Natural killer cell (primary cell): ENCODE results near the gene NIPAL1. TPM values are rescaled to one million over a fixed set of nuclear protein-coding genes. Genes with fewer than 3 reads are reported as not detected.

ENCODE experiments used
- ATAC-seq, 3 donors: fragments of 150-1000 bp in 2 of 3; fragments of 200-7000 bp in 1 of 3; cut with Tn5 transposase; 1 replicate in 1 of 3; 2 replicates in 2 of 3; pipeline ENCODE4 v1.10.0; 2021; ENCODE audit warnings: mild to moderate bottlenecking in 2 of 3, moderate library complexity in 2 of 3
- DNase-seq, 2 donors: peaks; one replicate each; pipeline versions ENCODE4 v3.0.0 to v3.0.0-alpha.2; 2013 to 2021; ENCODE audit warnings: mixed read lengths in 1 of 2
- H3K27ac ChIP-seq: one replicate; pipeline ENCODE4 v1.5.1; 2013; ENCODE audit warnings: mild to moderate bottlenecking, low read length
- H3K27me3 ChIP-seq: one replicate; pipeline ENCODE4 v1.6.1; 2013; ENCODE audit warnings: low read length; ENCODE audit not compliant: control insufficient read depth, insufficient read depth
- H3K36me3 ChIP-seq: one replicate; pipeline ENCODE4 v1.6.1; 2013; ENCODE audit warnings: low read length; ENCODE audit not compliant: control insufficient read depth, insufficient read depth
- H3K4me1 ChIP-seq: one replicate; pipeline ENCODE4 v1.6.1; 2013; ENCODE audit warnings: low read length; ENCODE audit not compliant: control insufficient read depth, insufficient read depth
- H3K4me3 ChIP-seq: one replicate; pipeline ENCODE4 v1.5.1; 2013; ENCODE audit warnings: low read length
- H3K9me3 ChIP-seq: one replicate; pipeline ENCODE4 v1.6.1; 2013; ENCODE audit warnings: low read length; ENCODE audit not compliant: control insufficient read depth, insufficient read depth
- H3K27ac Mint-ChIP-seq, 2 donors: one replicate each; pipeline ENCODE4 v1.8.0; 2022; ENCODE audit warnings: mild to moderate bottlenecking in 2 of 2, mixed read lengths in 2 of 2, moderate library complexity in 1 of 2
- H3K27me3 Mint-ChIP-seq, 2 donors: one replicate each; pipeline ENCODE4 v1.8.0; 2022; ENCODE audit warnings: low read depth in 2 of 2, mixed read lengths in 2 of 2
- H3K36me3 Mint-ChIP-seq: one replicate; pipeline ENCODE4 v1.8.0; 2022; ENCODE audit warnings: mixed read lengths
- H3K4me1 Mint-ChIP-seq, 2 donors: one replicate each; pipeline ENCODE4 v1.8.0; 2022; ENCODE audit warnings: mixed read lengths in 2 of 2
- H3K4me3 Mint-ChIP-seq: one replicate; pipeline ENCODE4 v1.8.0; 2022; ENCODE audit warnings: mild to moderate bottlenecking, moderate library complexity, mixed read lengths
- H3K9me3 Mint-ChIP-seq, 2 donors: one replicate each; pipeline ENCODE4 v1.8.0; 2022; ENCODE audit warnings: mixed read lengths in 2 of 2
- WGBS: methylation state at CpG from one replicate; pipeline ENCODE4 v1.1.7; 2013; ENCODE audit warnings: missing lambda C conversion rate; ENCODE audit not compliant: insufficient coverage; 5-methylcytosine and 5-hydroxymethylcytosine counted together
- intact Hi-C: fragments of 100-400 bp; cut with micrococcal nuclease; formaldehyde crosslinking; loops from one replicate; pipeline ENCODE4 v1.14.2; 2022
- total RNA-seq, 4 donors: library from RNA; stranded (reverse); fragments of 120-200 nt in 1 of 4; gene quantifications; one replicate each; pipeline versions ENCODE4 v1.2.3 to v1.2.4, GENCODE V29; 2013 to 2022
- TF ChIP-seq, protein P1 (sequence below): fragments of 200-600 bp; IDR thresholded peaks from one replicate; pipeline ENCODE4 v1.8.0; 2022; ENCODE audit warnings: antibody characterized with exemption

Gene NIPAL1
- total RNA-seq, 3 donors from 2014 or later (not counting 1 experiment from before 2014, with no cell fraction given) = 1.4 TPM; not detected in 2

DNA sequence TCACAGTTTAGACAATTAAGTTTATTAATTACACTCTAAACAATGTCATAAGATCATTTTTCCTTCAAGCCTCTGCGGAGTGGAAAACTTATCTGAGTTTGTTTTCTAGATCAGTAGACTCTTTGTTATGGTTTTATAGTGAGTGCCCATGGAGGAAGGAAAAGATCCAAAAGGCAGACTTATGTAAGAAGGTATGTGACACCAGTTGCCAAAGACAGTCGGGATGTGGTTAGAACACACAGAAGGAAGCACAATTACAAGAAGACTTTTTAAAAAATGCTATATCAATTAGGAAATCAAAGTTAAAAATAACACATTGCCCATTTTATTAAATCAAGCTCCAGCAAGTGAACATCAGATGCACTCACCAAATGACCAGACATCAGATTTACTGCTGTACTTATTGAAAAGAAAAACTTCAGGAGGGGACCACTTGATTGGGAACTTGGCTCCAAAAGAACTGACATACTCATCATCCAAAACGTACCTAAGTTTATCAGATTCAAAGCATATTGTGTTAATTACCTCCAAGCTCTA lies 57.1 kb downstream of the NIPAL1 start:
- Mint-ChIP-seq H3K4me3 (no peak overlapping the region), H3K4me1 (peaks cover 41 to 45% of the 10 kb centered on the region in 2 donors), H3K27me3 (no peaks in the 10 kb centered on the region), H3K9me3 (no peaks in the 10 kb centered on the region), H3K27ac (peak overlapping the region; percentile 81 to 83), H3K36me3 (peaks cover 16% of the 10 kb centered on the region)
- TF ChIP-seq, protein P1, sequence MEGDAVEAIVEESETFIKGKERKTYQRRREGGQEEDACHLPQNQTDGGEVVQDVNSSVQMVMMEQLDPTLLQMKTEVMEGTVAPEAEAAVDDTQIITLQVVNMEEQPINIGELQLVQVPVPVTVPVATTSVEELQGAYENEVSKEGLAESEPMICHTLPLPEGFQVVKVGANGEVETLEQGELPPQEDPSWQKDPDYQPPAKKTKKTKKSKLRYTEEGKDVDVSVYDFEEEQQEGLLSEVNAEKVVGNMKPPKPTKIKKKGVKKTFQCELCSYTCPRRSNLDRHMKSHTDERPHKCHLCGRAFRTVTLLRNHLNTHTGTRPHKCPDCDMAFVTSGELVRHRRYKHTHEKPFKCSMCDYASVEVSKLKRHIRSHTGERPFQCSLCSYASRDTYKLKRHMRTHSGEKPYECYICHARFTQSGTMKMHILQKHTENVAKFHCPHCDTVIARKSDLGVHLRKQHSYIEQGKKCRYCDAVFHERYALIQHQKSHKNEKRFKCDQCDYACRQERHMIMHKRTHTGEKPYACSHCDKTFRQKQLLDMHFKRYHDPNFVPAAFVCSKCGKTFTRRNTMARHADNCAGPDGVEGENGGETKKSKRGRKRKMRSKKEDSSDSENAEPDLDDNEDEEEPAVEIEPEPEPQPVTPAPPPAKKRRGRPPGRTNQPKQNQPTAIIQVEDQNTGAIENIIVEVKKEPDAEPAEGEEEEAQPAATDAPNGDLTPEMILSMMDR = no peak
- Histone ChIP-seq H3K27ac (no peak overlapping the region), H3K4me1 (no peaks in the 10 kb centered on the region), H3K4me3 (no peak overlapping the region), H3K36me3 (peaks cover 84% of the 10 kb centered on the region), H3K9me3 (no peaks in the 10 kb centered on the region), H3K27me3 (no peaks in the 10 kb centered on the region)
- WGBS = 96% methylated on average over 3 of the region's 3 CpGs
- intact Hi-C loops = no loop called here
- no peak for ATAC-seq
- no peak for DNase-seq

DNA sequence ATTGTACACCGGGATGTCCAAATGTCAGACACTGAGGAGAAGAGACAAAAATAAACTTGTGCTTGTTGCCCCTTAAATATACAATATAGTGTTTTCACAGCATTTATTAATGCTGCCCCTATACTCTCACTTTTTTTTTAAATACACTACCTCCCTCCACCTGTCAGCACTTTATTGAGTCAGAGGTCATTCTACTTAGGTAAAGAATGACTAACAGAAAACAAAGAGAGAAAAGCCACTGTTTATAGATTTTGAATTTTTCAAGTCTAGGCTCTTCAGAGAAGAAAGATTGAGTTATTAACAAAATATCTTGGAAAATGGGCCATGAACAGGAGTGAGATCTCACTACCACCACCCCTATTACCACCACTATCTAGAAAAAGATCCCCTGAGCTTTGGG lies 58.1 kb downstream of the NIPAL1 start:
- ATAC-seq = no peak
- no peak overlapping the region for H3K4me3 ChIP-seq
- Mint-ChIP-seq H3K27me3 (no peaks in the 10 kb centered on the region), H3K4me3 (no peak overlapping the region), H3K4me1 (peaks cover 48 to 49% of the 10 kb centered on the region in 2 donors), H3K9me3 (no peaks in the 10 kb centered on the region), H3K36me3 (peaks cover 16% of the 10 kb centered on the region), H3K27ac (peak overlapping the region; percentile 81 to 83)
- intact Hi-C loops = no loop called here
- no peaks in the 10 kb centered on the region for H3K9me3 ChIP-seq
- no peak overlapping the region for H3K27ac ChIP-seq
- H3K27me3 ChIP-seq = no peaks in the 10 kb centered on the region
- peaks cover 88% of the 10 kb centered on the region for H3K36me3 ChIP-seq
- TF ChIP-seq, protein P1 = no peak
- no peak for DNase-seq
- peaks cover 2% of the 10 kb centered on the region for H3K4me1 ChIP-seq
- WGBS = 100% methylated on average over 1 of the region's 1 CpG

DNA sequence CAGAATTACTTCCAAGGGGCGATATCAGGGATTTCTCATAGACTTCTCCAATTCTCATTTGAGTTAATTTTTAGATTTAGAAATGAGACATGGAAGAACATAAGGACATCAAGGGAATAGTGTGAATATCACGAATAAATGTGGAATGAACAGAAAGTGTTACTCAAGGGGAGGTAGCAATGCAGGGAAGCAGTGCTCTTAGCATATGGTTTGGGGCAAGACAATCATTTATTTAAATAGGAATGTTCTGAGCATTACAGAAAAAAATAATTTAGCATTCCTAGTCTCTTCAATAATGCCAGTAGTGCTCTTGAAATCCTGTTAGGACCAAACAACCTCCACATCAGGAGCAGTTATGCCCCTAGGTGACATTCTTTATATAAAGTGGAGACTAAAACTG lies 61.9 kb downstream of the NIPAL1 start:
- TF ChIP-seq, protein P1 = no peak
- Mint-ChIP-seq H3K4me3 (no peak overlapping the region), H3K27me3 (no peaks in the 10 kb centered on the region), H3K4me1 (peaks cover 60 to 68% of the 10 kb centered on the region in 2 donors), H3K27ac (peak overlapping the region; percentile 4 to 73), H3K9me3 (no peaks in the 10 kb centered on the region), H3K36me3 (peaks cover 18% of the 10 kb centered on the region)
- Histone ChIP-seq H3K27me3 (no peaks in the 10 kb centered on the region), H3K4me3 (no peak overlapping the region), H3K4me1 (peaks cover 2% of the 10 kb centered on the region), H3K36me3 (peaks cover 84% of the 10 kb centered on the region), H3K9me3 (no peaks in the 10 kb centered on the region), H3K27ac (no peak overlapping the region)
- WGBS = 70% methylated on average over 2 of the region's 2 CpGs
- DNase-seq (no peak), ATAC-seq (no peak)
- intact Hi-C loops = no loop called here
